Stimulated activated naive B cell treated with anti-CD40 and anti-IgM and Interleukin-4, amounts not matched to agents 10 μg/mL and 1 μg/mL and 100 μg/mL, for 72 hours (primary cell): ENCODE results near the gene COA8.
A peak's percentile ranks its signal among the peaks of the same experiment; 100 is the strongest.
"Not testable (repeated sequence)": the region's sequence is repeated elsewhere in the genome, so short reads cannot be mapped to it uniquely, and the experiment has no call there.

Experiments
- ATAC-seq, 2 donors: fragments of 150-1000 bp; cut with Tn5 transposase; replicated peaks; 2 replicates each; pipeline ENCODE4 v1.10.0; 2021; ENCODE audit warnings: moderate library complexity in 1 of 2
- DNase-seq: peaks from one replicate; pipeline ENCODE4 v3.0.0; 2021
- H3K27ac Mint-ChIP-seq: one replicate; pipeline ENCODE4 v1.8.0; 2022; ENCODE audit warnings: mild to moderate bottlenecking, mixed read lengths
- H3K27me3 Mint-ChIP-seq, 2 donors: one replicate each; pipeline ENCODE4 v1.8.0; 2022; ENCODE audit warnings: mixed read lengths in 2 of 2
- H3K36me3 Mint-ChIP-seq, 2 donors: one replicate each; pipeline ENCODE4 v1.8.0; 2022; ENCODE audit warnings: mixed read lengths in 2 of 2, mild to moderate bottlenecking in 1 of 2
- H3K4me1 Mint-ChIP-seq, 2 donors: one replicate each; pipeline ENCODE4 v1.8.0; 2022; ENCODE audit warnings: mixed read lengths in 2 of 2, mild to moderate bottlenecking in 1 of 2
- H3K4me3 Mint-ChIP-seq, 2 donors: one replicate each; pipeline ENCODE4 v1.8.0; 2022; ENCODE audit warnings: mild to moderate bottlenecking in 2 of 2, mixed read lengths in 2 of 2, moderate library complexity in 1 of 2
- H3K9me3 Mint-ChIP-seq, 2 donors: one replicate each; pipeline ENCODE4 v1.8.0; 2022; ENCODE audit warnings: mixed read lengths in 2 of 2, mild to moderate bottlenecking in 1 of 2

The COA8 gene

DNA sequence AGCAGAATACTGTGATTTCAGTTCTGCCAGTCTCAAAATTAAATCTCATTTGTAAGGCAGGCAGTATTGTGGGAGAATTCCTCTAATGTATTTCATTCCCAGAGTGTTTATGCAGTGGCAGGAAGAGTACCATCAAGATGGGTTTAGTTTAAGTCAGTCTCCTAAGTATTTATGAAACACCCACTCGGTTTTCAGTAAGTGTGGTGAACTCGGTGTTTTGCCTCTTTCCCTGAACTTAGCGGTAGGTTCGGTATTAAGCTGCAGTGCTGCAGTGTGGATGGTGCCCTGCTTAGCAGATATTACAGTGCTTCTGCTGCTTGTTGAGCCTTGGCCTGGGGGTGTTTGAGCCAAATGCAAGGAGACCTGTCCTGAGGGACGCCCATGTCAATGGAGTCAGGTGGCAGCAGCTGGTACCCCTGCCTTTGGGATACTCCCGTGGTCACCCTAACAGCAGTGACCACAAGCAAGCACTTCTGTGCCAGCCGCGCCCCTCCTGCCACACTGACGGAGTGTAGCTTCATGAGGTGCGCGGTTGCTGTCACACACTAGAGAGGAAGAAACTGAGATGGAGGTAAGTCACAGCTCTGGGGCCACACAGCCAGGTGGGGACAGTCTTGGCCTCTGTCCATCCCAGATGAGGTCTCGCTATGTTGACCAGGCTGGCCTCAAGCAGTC lies 15.8 kb downstream of the COA8 start:
- no peak overlapping the region for H3K27ac Mint-ChIP-seq
- no peak overlapping the region for H3K4me3 Mint-ChIP-seq
- no peaks in the 10 kb centered on the region for H3K9me3 Mint-ChIP-seq
- no peaks in the 10 kb centered on the region for H3K27me3 Mint-ChIP-seq
- ATAC-seq (no peak), DNase-seq (no peak)
- H3K4me1 Mint-ChIP-seq: no peaks in the 10 kb centered on the region
- peaks cover 32 to 42% of the 10 kb centered on the region in 2 donors for H3K36me3 Mint-ChIP-seq

GRCh38 chr14:103581206-103581605 lies 18.4 kb downstream of the COA8 start:
- Mint-ChIP-seq H3K27me3 (no peaks in the 10 kb centered on the region), H3K4me1 (no peaks in the 10 kb centered on the region), H3K36me3 (peaks cover 30 to 40% of the 10 kb centered on the region in 2 donors), H3K9me3 (no peaks in the 10 kb centered on the region), H3K4me3 (no peak overlapping the region), H3K27ac (no peak overlapping the region)
- ATAC-seq (no peak), DNase-seq (no peak)

DNA sequence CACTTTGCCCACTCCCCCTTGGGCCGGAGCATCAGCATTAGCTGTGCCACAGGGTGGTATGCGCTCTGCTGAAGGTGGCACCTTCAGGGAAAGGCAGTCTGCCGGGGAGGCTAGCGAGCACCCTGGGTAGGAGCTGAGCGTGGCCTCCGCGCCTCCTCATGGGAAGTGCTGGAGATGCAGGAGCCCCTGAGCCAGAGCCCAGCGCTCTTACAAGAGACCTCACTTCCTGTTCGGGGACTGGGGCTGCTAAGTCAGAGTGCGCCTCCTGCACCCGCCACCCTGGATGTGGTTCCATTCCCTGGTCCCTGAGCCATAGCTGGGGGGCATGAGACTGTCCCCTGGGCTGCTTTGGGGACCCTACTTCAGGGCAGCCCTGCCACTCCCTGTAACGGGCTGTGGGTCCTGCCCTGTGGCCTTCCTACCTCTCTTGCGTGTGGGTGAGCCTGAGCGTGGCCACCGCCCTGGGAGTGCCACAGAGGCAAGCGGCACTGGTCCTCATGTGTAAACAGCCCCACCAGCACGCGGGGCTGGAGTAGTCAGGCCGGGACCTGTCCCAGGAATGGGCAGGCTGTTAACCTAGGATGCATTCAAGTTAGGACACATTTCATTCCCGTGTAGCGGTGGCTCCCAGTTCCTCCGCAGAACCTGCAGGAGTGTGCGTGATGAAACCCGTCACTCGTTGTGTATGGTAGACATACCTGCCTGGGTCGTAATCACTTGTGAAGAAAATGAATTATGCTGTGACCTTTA lies 19.4 kb downstream of the COA8 start:
- H3K4me1 Mint-ChIP-seq: no peaks in the 10 kb centered on the region
- no peak for ATAC-seq
- peaks cover 29 to 38% of the 10 kb centered on the region in 2 donors for H3K36me3 Mint-ChIP-seq

DNA sequence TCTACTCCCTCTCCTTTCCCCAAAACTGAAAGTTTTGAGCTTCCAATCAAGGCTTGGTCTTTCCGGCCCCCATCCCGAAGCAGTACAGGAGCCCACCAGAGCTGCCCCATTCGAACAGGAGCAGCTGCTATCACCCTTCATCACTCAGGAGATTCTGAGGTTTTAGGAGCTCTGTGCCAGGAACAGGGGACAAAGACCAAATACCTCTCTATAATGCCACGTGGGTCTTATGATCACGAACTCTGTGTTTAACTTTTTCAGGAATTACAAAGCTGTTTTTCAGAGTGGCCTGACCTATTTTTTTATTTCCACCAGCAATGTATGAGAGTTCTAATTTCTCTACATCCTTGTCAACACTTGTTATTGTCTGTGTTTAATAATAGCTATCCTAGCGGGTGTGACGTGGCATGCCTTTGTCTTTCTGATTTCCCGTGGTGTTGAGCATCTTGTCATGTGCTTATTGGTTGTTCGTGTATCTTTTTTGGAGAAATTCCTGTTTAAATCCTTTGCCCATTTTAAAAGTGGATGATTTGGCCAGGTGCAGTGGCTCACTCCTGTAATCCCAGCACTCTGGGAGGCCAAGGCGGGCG lies 21.7 kb downstream of the COA8 start:
- H3K27me3 Mint-ChIP-seq: no peaks in the 10 kb centered on the region
- no peak overlapping the region for H3K4me3 Mint-ChIP-seq
- DNase-seq (no peak), ATAC-seq (no peak)
- peaks cover 32 to 34% of the 10 kb centered on the region in 2 donors for H3K36me3 Mint-ChIP-seq
- no peaks in the 10 kb centered on the region for H3K4me1 Mint-ChIP-seq
- H3K27ac Mint-ChIP-seq: no peak overlapping the region
- no peaks in the 10 kb centered on the region for H3K9me3 Mint-ChIP-seq

More for the DNA sequence above, 19.4 kb downstream of the COA8 start:
- DNase-seq: no peak
- Mint-ChIP-seq H3K27ac (no peak overlapping the region), H3K27me3 (no peaks in the 10 kb centered on the region), H3K9me3 (no peaks in the 10 kb centered on the region), H3K4me3 (no peak overlapping the region)

DNA sequence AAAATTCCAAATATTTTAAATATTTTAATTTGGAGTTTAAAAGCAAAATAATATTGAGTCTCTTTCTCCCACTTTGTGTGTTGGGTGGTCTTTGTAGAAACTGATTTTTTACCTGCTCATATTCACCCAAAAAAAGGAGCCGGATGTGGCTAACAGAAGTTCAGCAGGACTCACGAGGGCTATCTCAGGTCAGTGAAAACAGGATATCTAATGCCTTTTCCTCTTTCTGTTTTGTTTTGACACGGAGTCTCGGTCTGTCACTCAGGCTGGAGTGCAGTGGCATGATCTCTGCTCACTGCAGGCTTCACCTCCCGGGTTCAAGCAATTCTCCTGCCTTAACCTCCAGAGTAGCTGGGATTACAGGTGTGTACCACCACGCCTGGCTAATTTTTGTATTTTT lies 30.8 kb downstream of the COA8 start:
- peaks cover 0 to 3% of the 10 kb centered on the region in 2 donors for H3K4me1 Mint-ChIP-seq
- no peak overlapping the region for H3K27ac Mint-ChIP-seq
- H3K27me3 Mint-ChIP-seq: no peaks in the 10 kb centered on the region
- DNase-seq: no peak
- peaks cover 11 to 25% of the 10 kb centered on the region in 2 donors for H3K36me3 Mint-ChIP-seq
- H3K4me3 Mint-ChIP-seq: no peak overlapping the region
- no peaks in the 10 kb centered on the region for H3K9me3 Mint-ChIP-seq
- ATAC-seq: peak; percentile 74 to 92

DNA sequence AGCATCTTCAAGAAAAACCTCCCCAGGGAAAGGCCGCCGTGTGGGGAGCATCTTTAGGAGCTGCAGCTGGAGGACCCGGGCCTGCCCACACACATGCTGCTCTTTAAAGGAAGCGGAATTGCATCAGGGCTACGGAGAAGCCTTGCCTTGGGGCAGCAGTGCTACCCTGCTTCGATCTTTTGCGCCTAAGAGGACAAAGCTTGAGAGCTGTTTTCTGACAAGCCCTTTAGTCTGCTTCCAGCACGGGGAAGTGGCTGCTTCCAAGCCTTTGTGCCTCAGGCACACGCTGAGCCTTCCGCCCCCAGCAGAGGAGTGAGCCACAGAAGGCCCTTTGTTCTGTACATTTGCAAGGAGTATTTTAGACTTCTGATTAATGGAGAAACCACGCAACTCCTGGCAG lies 31.5 kb downstream of the COA8 start:
- Mint-ChIP-seq H3K4me1 (peaks cover 0 to 3% of the 10 kb centered on the region in 2 donors), H3K36me3 (peaks cover 6 to 20% of the 10 kb centered on the region in 2 donors), H3K27me3 (no peaks in the 10 kb centered on the region), H3K4me3 (no peak overlapping the region), H3K27ac (no peak overlapping the region), H3K9me3 (no peaks in the 10 kb centered on the region)
- ATAC-seq: no peak
- DNase-seq: no peak

- no peak for ATAC-seq
- Mint-ChIP-seq H3K27ac (no peak overlapping the region), H3K4me1 (peaks cover 0 to 3% of the 10 kb centered on the region in 2 donors)
Observed at GRCh38 chr14:103597623-103598377, 35.0 kb downstream of the COA8 start.

DNA sequence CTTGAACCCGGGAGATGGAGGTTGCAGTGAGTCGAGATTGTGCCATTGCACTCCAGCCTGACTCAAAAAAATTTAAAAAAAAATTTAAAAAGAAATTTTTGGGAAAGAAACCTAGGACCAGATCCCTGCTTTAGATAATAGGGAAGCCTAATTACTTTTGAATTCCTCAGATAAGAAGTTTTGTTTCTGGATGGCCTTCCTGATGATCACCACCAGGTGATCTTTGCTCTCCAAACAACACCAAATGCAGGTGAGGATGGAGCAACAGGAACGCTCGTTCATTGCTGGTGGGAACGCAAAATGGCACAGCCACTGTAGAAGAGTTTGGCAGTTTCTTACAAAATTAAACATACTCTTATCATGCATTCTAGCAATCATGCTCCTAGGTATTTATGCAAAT lies 37.7 kb downstream of the COA8 start:
- Mint-ChIP-seq H3K4me3 (no peak overlapping the region), H3K9me3 (no peaks in the 10 kb centered on the region), H3K36me3 (peaks cover 6 to 8% of the 10 kb centered on the region in 2 donors), H3K27me3 (peaks cover 0 to 6% of the 10 kb centered on the region in 2 donors), H3K4me1 (no peaks in the 10 kb centered on the region), H3K27ac (no peak overlapping the region)
- no peak for ATAC-seq
- DNase-seq: no peak

More at GRCh38 chr14:103597623-103598377, 35.0 kb downstream of the COA8 start:
- no peaks in the 10 kb centered on the region for H3K27me3 Mint-ChIP-seq
- DNase-seq: no peak
- H3K9me3 Mint-ChIP-seq: no peaks in the 10 kb centered on the region
- H3K4me3 Mint-ChIP-seq: no peak overlapping the region
- H3K36me3 Mint-ChIP-seq: peaks cover 3 to 10% of the 10 kb centered on the region in 2 donors

GRCh38 chr14:103604620-103605019 lies 41.9 kb downstream of the COA8 start:
- Mint-ChIP-seq H3K4me3 (no peak overlapping the region), H3K27me3 (peaks cover 11 to 44% of the 10 kb centered on the region in 2 donors), H3K36me3 (peaks cover 0 to 6% of the 10 kb centered on the region in 2 donors), H3K4me1 (peaks cover 16 to 20% of the 10 kb centered on the region in 2 donors), H3K9me3 (no peaks in the 10 kb centered on the region), H3K27ac (no peak overlapping the region)
- DNase-seq (no peak), ATAC-seq (no peak)

DNA sequence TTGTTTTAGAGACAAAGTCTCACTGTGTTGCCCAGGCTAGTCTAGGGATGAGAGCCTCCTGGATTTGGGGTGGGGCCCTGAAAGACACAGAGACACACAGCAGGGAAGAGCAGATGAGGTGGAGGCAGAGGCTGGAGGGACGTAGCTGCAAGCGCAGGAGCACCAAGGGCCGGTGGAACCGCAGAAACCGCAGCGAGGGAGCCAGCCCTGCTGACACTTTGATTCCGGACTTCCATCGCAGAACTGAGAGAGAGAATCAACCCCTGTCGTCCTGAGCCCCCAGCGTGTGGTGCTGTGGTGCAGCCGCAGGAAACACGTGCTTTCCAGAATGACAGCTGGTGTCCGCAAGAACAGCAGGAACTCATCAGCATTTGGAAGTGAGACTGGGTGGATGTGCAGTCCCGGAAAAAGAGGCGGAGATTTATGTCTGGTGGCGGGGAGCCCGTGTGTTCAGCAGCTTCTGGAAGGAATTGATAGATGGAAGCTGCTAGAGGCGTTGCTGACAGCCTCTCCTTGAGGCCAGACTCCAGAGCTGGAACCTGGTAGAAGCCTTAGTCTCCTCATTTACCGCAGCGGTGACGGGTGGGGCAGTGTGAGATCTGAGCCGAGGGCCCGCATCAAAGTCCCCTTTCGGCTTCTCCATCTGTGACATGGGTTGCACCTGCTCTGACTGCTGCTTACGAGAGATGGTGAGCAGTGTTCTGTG lies 44.4 kb downstream of the COA8 start:
- Mint-ChIP-seq H3K27ac (peak overlapping the region; percentile 76), H3K9me3 (peaks cover 7 to 8% of the 10 kb centered on the region in 2 donors), H3K36me3 (peaks cover 11 to 12% of the 10 kb centered on the region in 2 donors), H3K4me3 (peak overlapping the region; percentile 76 to 77), H3K27me3 (peaks cover 11 to 53% of the 10 kb centered on the region in 2 donors), H3K4me1 (peaks cover 16 to 20% of the 10 kb centered on the region in 2 donors)
- peak; percentile 46 for DNase-seq
- peak; percentile 86 to 90 for ATAC-seq

DNA sequence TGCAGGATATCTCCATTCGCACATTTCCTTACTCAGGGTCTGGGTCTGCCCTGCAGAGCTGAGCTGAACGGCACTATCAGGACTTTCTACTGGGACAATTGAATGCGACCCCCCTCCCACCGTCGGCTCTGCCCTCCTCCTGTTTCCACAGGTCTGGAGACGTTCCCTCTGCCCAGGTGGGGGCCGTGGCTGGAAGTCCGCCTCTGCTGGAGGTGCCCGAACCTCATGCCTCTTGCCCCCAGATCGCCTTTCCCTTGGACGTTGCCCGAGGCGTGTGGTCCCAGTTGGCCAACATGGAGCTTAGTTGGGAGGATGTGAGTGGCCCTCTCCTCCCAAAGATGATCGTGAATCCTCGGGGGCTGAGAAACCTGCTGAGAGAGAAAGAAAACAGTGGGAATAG lies 45.1 kb downstream of the COA8 start:
- Mint-ChIP-seq H3K27me3 (peaks cover 11 to 53% of the 10 kb centered on the region in 2 donors), H3K27ac (no peak overlapping the region), H3K9me3 (peaks cover 7 to 8% of the 10 kb centered on the region in 2 donors), H3K36me3 (peaks cover 11 to 12% of the 10 kb centered on the region in 2 donors), H3K4me1 (peaks cover 16 to 20% of the 10 kb centered on the region in 2 donors), H3K4me3 (peak overlapping the region; percentile 76 to 77)
- DNase-seq (no peak), ATAC-seq (peak in 1 of 2 donors; percentile 18)

DNA sequence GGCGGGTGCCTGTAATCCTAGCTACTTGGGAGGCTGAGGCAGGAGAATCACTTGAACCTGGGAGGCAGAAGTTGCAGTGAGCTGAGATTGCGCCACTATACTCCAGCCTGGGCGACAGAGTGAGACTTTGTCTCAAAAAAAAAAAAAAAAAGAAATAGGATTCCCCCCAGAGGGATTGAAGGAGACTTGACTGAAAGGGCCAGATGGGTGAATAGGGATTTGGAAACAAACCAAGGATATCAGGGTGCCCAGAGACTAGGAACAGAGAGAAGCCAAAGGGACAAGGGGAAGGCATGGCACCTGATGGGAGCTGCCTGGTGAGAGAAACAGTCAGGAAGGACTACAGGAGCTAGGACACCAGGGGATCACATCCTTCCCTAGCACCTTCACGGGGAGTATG lies 46.3 kb downstream of the COA8 start:
- H3K27me3 Mint-ChIP-seq: peaks cover 11 to 53% of the 10 kb centered on the region in 2 donors
- ATAC-seq, H3K4me3 Mint-ChIP-seq, DNase-seq, H3K27ac Mint-ChIP-seq, H3K9me3 Mint-ChIP-seq: not testable (repeated sequence)
- peaks cover 11 to 12% of the 10 kb centered on the region in 2 donors for H3K36me3 Mint-ChIP-seq
- peaks cover 16 to 20% of the 10 kb centered on the region in 2 donors for H3K4me1 Mint-ChIP-seq

DNA sequence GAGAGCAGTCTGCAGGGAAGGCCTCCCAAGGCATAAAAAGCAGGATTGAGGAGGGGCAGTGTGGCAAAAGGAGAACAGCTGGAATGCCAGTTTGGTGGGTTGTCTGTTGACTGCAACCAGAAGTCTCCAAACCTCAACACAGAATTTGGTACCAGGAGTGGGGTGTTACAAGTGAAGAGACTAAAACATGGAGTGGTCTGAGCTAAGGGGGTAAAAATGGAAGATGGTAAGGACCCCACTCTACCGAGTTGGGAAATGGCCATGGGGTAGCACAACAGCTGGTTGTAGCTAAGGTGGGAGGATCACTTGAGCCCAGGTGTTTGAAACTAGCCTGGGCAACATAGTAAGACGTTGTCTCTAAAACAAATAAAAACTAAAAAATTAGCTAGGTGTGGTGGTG lies 48.5 kb downstream of the COA8 start:
- peaks cover 16 to 20% of the 10 kb centered on the region in 2 donors for H3K4me1 Mint-ChIP-seq
- no peak overlapping the region for H3K27ac Mint-ChIP-seq
- H3K36me3 Mint-ChIP-seq: peaks cover 6 to 12% of the 10 kb centered on the region in 2 donors
- H3K9me3 Mint-ChIP-seq: peaks cover 7 to 8% of the 10 kb centered on the region in 2 donors
- no peak overlapping the region for H3K4me3 Mint-ChIP-seq
- H3K27me3 Mint-ChIP-seq: peaks cover 11 to 41% of the 10 kb centered on the region in 2 donors
- ATAC-seq (no peak), DNase-seq (no peak)
